AG08395 (cell line): ENCODE results near the gene RENBP.
A peak's percentile ranks its signal among the peaks of the same experiment; 100 is the strongest.
"Not testable (repeated sequence)": the region's sequence is repeated elsewhere in the genome, so short reads cannot be mapped to it uniquely, and the experiment has no call there.

Source experiments
- DNase-seq: peaks from one replicate; pipeline ENCODE4 v3.0.0; 2012; ENCODE audit warnings: mixed read lengths, low spot score

RENBP gene

GRCh38 chrX:153944140-153944799 lies at the start of gene RENBP:
TSS of gene RENBP (minus strand) at chrX:153944643. CDS start at chrX:153944610, 33 bp downstream.
- no peak for DNase-seq

- DNase-seq = no peak
Observed at GRCh38 chrX:153993978-153994377, 49.5 kb upstream of the RENBP start.

GRCh38 chrX:153993079-153993478 lies 48.6 kb upstream of the RENBP start:
- DNase-seq = no peak

- DNase-seq = no peak
Observed at GRCh38 chrX:153992180-153992579, 47.7 kb upstream of the RENBP start.

- DNase-seq = no peak
Observed at GRCh38 chrX:153991013-153991580, 46.7 kb upstream of the RENBP start.

- no peak for DNase-seq
Observed at GRCh38 chrX:153989973-153990655, 45.7 kb upstream of the RENBP start.

- no peak for DNase-seq
Observed at GRCh38 chrX:153988493-153988892, 44.0 kb upstream of the RENBP start.

- no peak for DNase-seq
Observed at GRCh38 chrX:153984351-153985178, 40.1 kb upstream of the RENBP start.

GRCh38 chrX:153983321-153983801 lies 38.9 kb upstream of the RENBP start:
- no peak for DNase-seq

- DNase-seq = no peak
Observed at GRCh38 chrX:153981771-153982533, 37.5 kb upstream of the RENBP start.

GRCh38 chrX:153981231-153981630 lies 36.8 kb upstream of the RENBP start:
- DNase-seq = no peak

GRCh38 chrX:153980394-153980793 lies 36.0 kb upstream of the RENBP start:
- not testable (repeated sequence) for DNase-seq

- no peak for DNase-seq
Observed at GRCh38 chrX:153974726-153975286, 30.4 kb upstream of the RENBP start.

GRCh38 chrX:153974003-153974725 lies 29.7 kb upstream of the RENBP start:
- DNase-seq = no peak

- no peak for DNase-seq
Observed at GRCh38 chrX:153973127-153974002, 28.9 kb upstream of the RENBP start.

GRCh38 chrX:153972368-153973126 lies 28.1 kb upstream of the RENBP start, which contains the start of gene TMEM187:
TSS of gene TMEM187 (plus strand) at chrX:153972754. CDS start at chrX:153982063, 9,309 bp downstream.
- peak; percentile 93 for DNase-seq

- peak; percentile 74 for DNase-seq
Observed at GRCh38 chrX:153971450-153972367, 27.3 kb upstream of the RENBP start, which contains the start of gene HCFC1. TSS of gene HCFC1 (minus strand) at chrX:153971818. CDS start at chrX:153970840, 978 bp downstream.

- DNase-seq = peak; percentile 85
Observed at GRCh38 chrX:153971124-153971449, 26.6 kb upstream of the RENBP start.
